ENCODE data around the gene CHST10.

Gene CHST10

GRCh38 chr2:100416935-100417710, at the start of gene CHST10:
Gene CHST10, minus strand, starts transcription at chr2:100417668. Its CDS starts 10,993 bp downstream, at chr2:100406675.
- peak; percentile 6 for DNase-seq

GRCh38 chr2:100460904-100461530, 43.5 kb upstream of the CHST10 start:
- DNase-seq, result no peak

- peak; percentile 4 for DNase-seq
Measured at GRCh38 chr2:100456357-100456756, 38.9 kb upstream of the CHST10 start.

GRCh38 chr2:100453853-100454252, 36.4 kb upstream of the CHST10 start:
- no peak for DNase-seq

GRCh38 chr2:100451734-100452133, 34.3 kb upstream of the CHST10 start:
- DNase-seq, result no peak

- no peak for DNase-seq
Measured at GRCh38 chr2:100451092-100451491, 33.6 kb upstream of the CHST10 start.

- DNase-seq, result no peak
Measured at GRCh38 chr2:100446696-100447095, 29.2 kb upstream of the CHST10 start.

- no peak for DNase-seq
Measured at GRCh38 chr2:100437751-100438150, 20.3 kb upstream of the CHST10 start.

GRCh38 chr2:100429726-100430125, 12.3 kb upstream of the CHST10 start:
- DNase-seq, result no peak

- DNase-seq, result peak; percentile 8
Measured at GRCh38 chr2:100427627-100428258, 10.3 kb upstream of the CHST10 start.

GRCh38 chr2:100427111-100427510, 9.6 kb upstream of the CHST10 start:
- no peak for DNase-seq

GRCh38 chr2:100426384-100426720, 8.9 kb upstream of the CHST10 start:
- DNase-seq, result no peak

GRCh38 chr2:100425573-100426383, 8.3 kb upstream of the CHST10 start:
- DNase-seq, result no peak

- DNase-seq, result no peak
Measured at GRCh38 chr2:100425107-100425506, 7.6 kb upstream of the CHST10 start.

GRCh38 chr2:100424277-100424875, 6.9 kb upstream of the CHST10 start:
- DNase-seq, result no peak

- DNase-seq, result no peak
Measured at GRCh38 chr2:100423631-100424030, 6.2 kb upstream of the CHST10 start.

- peak; percentile 6 for DNase-seq
Measured at GRCh38 chr2:100422320-100423055, 5.0 kb upstream of the CHST10 start.

GRCh38 chr2:100419915-100420314, 2.4 kb upstream of the CHST10 start:
- DNase-seq, result no peak

GRCh38 chr2:100418406-100418962, 1.0 kb upstream of the CHST10 start:
- DNase-seq, result no peak

- DNase-seq, result no peak
Measured at GRCh38 chr2:100417711-100418124, 250 bp upstream of the CHST10 start.

GRCh38 chr2:100416397-100416934, 1.0 kb downstream of the CHST10 start:
- DNase-seq, result no peak

Data from NCI-H226 (cell line).